ENCODE results near the gene TTC1. TPM values are rescaled to one million over a fixed set of nuclear protein-coding genes. Genes with fewer than 3 reads are reported as not detected.
"Not testable (repeated sequence)": the region's sequence is repeated elsewhere in the genome, so short reads cannot be mapped to it uniquely, and the experiment has no call there.

TTC1 gene
- total RNA-seq, 3 donors from 2014 or later (not counting 1 experiment from before 2014, with no cell fraction given), result 28.1 to 34.9 (median 33.6) TPM

DNA sequence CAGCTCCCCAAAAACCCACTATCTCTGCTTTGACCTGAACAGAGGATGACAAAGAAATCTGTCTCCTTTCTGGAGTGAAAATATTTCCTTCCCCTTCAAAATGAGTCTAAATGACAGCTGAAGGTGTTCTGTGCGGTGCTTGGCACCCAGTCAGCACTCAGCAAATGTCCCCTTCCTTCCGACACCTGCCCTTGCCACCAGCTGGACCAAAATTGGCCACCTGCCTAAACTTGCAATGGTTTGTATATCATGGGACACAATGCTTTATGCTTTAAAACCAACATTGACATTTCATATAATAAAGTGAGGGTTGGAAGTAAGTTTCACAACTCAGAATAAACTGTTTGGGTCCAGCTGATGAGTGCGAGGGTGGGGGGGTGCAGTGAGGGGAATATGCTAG, 7.5 kb upstream of the TTC1 start:
- TF ChIP-seq, protein P1, sequence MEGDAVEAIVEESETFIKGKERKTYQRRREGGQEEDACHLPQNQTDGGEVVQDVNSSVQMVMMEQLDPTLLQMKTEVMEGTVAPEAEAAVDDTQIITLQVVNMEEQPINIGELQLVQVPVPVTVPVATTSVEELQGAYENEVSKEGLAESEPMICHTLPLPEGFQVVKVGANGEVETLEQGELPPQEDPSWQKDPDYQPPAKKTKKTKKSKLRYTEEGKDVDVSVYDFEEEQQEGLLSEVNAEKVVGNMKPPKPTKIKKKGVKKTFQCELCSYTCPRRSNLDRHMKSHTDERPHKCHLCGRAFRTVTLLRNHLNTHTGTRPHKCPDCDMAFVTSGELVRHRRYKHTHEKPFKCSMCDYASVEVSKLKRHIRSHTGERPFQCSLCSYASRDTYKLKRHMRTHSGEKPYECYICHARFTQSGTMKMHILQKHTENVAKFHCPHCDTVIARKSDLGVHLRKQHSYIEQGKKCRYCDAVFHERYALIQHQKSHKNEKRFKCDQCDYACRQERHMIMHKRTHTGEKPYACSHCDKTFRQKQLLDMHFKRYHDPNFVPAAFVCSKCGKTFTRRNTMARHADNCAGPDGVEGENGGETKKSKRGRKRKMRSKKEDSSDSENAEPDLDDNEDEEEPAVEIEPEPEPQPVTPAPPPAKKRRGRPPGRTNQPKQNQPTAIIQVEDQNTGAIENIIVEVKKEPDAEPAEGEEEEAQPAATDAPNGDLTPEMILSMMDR (IDR thresholded peaks at IDR 0.05), result no peak
- H3K27ac ChIP-seq (ENCODE audit: low read length), result no peak overlapping the region
- no peak for ATAC-seq
- Mint-ChIP-seq H3K9me3 (no peaks in the 10 kb centered on the region), H3K4me3 (no peak overlapping the region), H3K27me3 (ENCODE audit: low read depth in 2 of 2) (peaks cover 8 to 22% of the 10 kb centered on the region in 2 donors), H3K4me1 (no peaks in the 10 kb centered on the region), H3K36me3 (no peaks in the 10 kb centered on the region), H3K27ac (no peak overlapping the region)
- H3K4me3 ChIP-seq (ENCODE audit: low read length), result no peak overlapping the region
- no peak for DNase-seq
- H3K9me3 ChIP-seq (ENCODE audit: control insufficient read depth, insufficient read depth, low read length), result no peaks in the 10 kb centered on the region
- H3K4me1 ChIP-seq (ENCODE audit: control insufficient read depth, insufficient read depth, low read length), result no peaks in the 10 kb centered on the region
- intact Hi-C loops (cut with micrococcal nuclease), result no loop called here
- H3K36me3 ChIP-seq (ENCODE audit: control insufficient read depth, insufficient read depth, low read length), result no peaks in the 10 kb centered on the region
- H3K27me3 ChIP-seq (ENCODE audit: control insufficient read depth, insufficient read depth, low read length), result no peaks in the 10 kb centered on the region
- WGBS (ENCODE audit: insufficient coverage), result 28% methylated on average over 3 of the region's 3 CpGs

DNA sequence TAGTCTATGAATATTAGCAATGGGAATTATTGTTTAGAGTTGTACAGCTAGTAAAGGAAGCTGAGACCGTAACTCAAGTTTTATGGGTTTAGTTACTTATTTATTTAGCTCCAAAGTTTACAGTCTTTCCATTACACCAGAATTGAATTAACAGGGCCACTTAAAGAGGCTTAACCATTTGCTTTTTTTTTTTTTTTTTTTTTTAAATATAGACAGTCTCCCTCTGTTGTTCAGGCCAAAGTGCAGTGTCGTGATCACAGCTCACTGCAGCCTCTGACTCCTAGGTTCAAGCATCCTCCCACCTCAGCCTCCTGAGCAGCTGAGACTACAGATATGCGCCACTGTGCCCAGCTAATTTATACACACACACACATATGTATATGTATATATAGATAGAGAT, 1.4 kb upstream of the TTC1 start:
- 90% methylated on average over 1 of the region's 3 CpGs for WGBS (ENCODE audit: insufficient coverage)
- intact Hi-C loops (cut with micrococcal nuclease), result no loop called here
- H3K4me3 ChIP-seq (ENCODE audit: low read length), result no peak overlapping the region
- Mint-ChIP-seq H3K9me3 (no peaks in the 10 kb centered on the region), H3K4me1 (peaks cover 28 to 30% of the 10 kb centered on the region in 2 donors), H3K27me3 (ENCODE audit: low read depth in 2 of 2) (peaks cover 3 to 8% of the 10 kb centered on the region in 2 donors), H3K27ac (no peak overlapping the region), H3K36me3 (no peaks in the 10 kb centered on the region), H3K4me3 (no peak overlapping the region)
- no peaks in the 10 kb centered on the region for H3K9me3 ChIP-seq (ENCODE audit: control insufficient read depth, insufficient read depth, low read length)
- no peak overlapping the region for H3K27ac ChIP-seq (ENCODE audit: low read length)
- TF ChIP-seq, protein P1 (IDR thresholded peaks at IDR 0.05), result no peak
- ATAC-seq (no peak), DNase-seq (no peak)
- no peaks in the 10 kb centered on the region for H3K27me3 ChIP-seq (ENCODE audit: control insufficient read depth, insufficient read depth, low read length)
- peaks cover 15% of the 10 kb centered on the region for H3K36me3 ChIP-seq (ENCODE audit: control insufficient read depth, insufficient read depth, low read length)
- peaks cover 18% of the 10 kb centered on the region for H3K4me1 ChIP-seq (ENCODE audit: control insufficient read depth, insufficient read depth, low read length)

DNA sequence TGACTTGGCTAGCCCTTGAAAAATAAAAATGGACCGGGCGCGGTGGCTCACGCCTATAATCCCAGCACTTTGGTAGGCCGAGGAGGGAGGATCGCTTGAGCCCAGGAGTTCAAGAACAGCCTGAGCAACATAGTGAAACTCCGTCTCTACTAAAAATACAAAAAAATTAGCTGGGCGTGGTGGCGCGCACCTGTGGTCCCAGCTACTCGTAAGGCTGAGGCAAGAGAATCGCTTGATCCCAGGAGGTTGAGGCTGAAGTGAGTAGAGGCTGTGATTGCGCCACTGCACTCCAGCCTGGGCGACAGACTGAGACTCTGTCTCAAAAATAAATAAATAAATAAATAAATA, 436 bp upstream of the TTC1 start:
- not testable (repeated sequence) for DNase-seq; H3K27ac ChIP-seq (ENCODE audit: low read length); H3K27me3 ChIP-seq (ENCODE audit: control insufficient read depth, insufficient read depth, low read length); H3K9me3 Mint-ChIP-seq; H3K9me3 ChIP-seq (ENCODE audit: control insufficient read depth, insufficient read depth, low read length); H3K27me3 Mint-ChIP-seq (ENCODE audit: low read depth in 2 of 2); H3K4me3 Mint-ChIP-seq; H3K4me3 ChIP-seq (ENCODE audit: low read length); H3K36me3 Mint-ChIP-seq
- Histone ChIP-seq H3K36me3 (ENCODE audit: control insufficient read depth, insufficient read depth, low read length) (peaks cover 19% of the 10 kb centered on the region), H3K4me1 (ENCODE audit: control insufficient read depth, insufficient read depth, low read length) (peaks cover 18% of the 10 kb centered on the region)
- Mint-ChIP-seq H3K4me1 (peaks cover 28 to 30% of the 10 kb centered on the region in 2 donors), H3K27ac (peak overlapping the region; percentile 92 to 94)
- ATAC-seq, result peak in 1 of 3 donors; percentile 2
- intact Hi-C loops (cut with micrococcal nuclease), result loop anchor here (2.0 kb wide), 1 partner anchor 746 kb away; the partner anchor contains the start of gene UBLCP1
- WGBS (ENCODE audit: insufficient coverage), result 88% methylated on average over 12 of the region's 14 CpGs

DNA sequence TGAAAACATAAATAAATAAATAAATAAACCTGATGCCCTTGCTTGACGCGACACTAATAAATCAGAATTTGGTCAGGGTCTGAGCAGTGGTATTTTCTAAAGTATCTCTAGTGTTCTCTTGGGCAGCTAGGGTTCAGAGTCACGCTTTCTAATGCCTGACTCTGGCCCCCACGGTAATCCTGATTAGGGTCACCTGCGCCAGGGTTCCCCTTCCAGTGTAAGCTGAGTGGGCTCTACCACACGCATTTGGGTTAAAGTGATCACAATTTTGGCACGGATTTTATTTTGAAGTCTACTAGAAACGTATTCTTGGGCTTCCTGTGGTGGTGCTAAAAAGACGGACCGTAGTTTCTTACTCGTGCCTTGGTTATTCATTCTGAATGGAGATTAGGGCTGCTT, 651 bp downstream of the TTC1 start:
- Mint-ChIP-seq H3K4me3 (peak overlapping the region; percentile 96), H3K36me3 (no peaks in the 10 kb centered on the region), H3K4me1 (peaks cover 28 to 30% of the 10 kb centered on the region in 2 donors), H3K27me3 (ENCODE audit: low read depth in 2 of 2) (peaks cover 3 to 5% of the 10 kb centered on the region in 2 donors), H3K9me3 (no peaks in the 10 kb centered on the region), H3K27ac (peak overlapping the region; percentile 92 to 94)
- Histone ChIP-seq H3K36me3 (ENCODE audit: control insufficient read depth, insufficient read depth, low read length) (peaks cover 19% of the 10 kb centered on the region), H3K4me1 (ENCODE audit: control insufficient read depth, insufficient read depth, low read length) (peaks cover 18% of the 10 kb centered on the region), H3K27me3 (ENCODE audit: control insufficient read depth, insufficient read depth, low read length) (no peaks in the 10 kb centered on the region), H3K27ac (ENCODE audit: low read length) (no peak overlapping the region), H3K4me3 (ENCODE audit: low read length) (peak overlapping the region; percentile 63), H3K9me3 (ENCODE audit: control insufficient read depth, insufficient read depth, low read length) (no peaks in the 10 kb centered on the region)
- ATAC-seq (peak in 1 of 3 donors; percentile 3), DNase-seq (no peak)
- TF ChIP-seq, protein P1 (IDR thresholded peaks at IDR 0.05), result no peak
- intact Hi-C loops (cut with micrococcal nuclease), result loop anchor here (1.0 to 2.0 kb wide), 3 partner anchors 110 to 747 kb away; partner anchors contain the start of genes PWWP2A, SLU7 and UBLCP1
- WGBS (ENCODE audit: insufficient coverage), result 2% methylated on average over 11 of the region's 11 CpGs

Data from natural killer cell (primary cell).